Measurements from ENCODE around the gene CCNY. TPM values are rescaled to one million over a fixed set of nuclear protein-coding genes. Genes with fewer than 3 reads are reported as not detected.

CCNY gene
- total RNA-seq, 2 donors from 2014 or later: 60.5 to 65.9 TPM

DNA sequence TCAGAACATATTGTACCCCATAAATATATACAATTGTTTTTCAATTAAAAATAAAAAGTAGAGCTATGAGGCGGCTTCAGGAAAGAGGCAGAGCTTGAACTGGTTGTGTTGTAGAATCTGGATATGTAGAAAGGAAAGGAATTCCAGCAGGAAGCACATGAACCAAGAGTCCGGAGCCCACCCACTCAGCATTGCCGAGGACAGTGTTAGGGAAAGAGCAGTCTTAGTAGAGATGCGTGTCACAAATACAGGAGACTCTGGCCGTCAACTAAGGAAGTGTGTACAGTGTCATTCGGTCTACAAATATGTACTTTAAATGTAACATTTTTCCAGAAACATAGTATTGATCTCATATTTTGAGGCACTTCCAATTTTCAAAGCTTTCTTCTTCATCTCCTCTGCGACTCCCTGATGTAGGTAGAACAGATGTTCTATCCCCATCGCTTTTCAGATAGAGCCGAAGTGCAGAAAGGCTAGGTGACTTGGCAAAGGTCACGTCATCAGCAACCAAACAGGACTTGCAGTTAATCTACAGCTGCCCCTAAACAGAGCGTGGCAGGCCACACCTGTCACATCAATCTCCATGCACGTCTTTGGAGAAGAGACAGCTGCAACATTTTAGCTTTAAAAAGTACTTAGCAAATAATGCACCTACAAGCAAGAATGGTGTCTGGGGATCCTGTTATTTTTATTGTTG lies 243.6 kb downstream of the CCNY start:
- no peak for DNase-seq
- 94% methylated on average over 12 of the region's 12 CpGs for WGBS, 2 experiments (ENCODE audit: insufficient coverage in 1 of 2, insufficient read length in 1 of 2)
- TF ChIP-seq, protein P1, sequence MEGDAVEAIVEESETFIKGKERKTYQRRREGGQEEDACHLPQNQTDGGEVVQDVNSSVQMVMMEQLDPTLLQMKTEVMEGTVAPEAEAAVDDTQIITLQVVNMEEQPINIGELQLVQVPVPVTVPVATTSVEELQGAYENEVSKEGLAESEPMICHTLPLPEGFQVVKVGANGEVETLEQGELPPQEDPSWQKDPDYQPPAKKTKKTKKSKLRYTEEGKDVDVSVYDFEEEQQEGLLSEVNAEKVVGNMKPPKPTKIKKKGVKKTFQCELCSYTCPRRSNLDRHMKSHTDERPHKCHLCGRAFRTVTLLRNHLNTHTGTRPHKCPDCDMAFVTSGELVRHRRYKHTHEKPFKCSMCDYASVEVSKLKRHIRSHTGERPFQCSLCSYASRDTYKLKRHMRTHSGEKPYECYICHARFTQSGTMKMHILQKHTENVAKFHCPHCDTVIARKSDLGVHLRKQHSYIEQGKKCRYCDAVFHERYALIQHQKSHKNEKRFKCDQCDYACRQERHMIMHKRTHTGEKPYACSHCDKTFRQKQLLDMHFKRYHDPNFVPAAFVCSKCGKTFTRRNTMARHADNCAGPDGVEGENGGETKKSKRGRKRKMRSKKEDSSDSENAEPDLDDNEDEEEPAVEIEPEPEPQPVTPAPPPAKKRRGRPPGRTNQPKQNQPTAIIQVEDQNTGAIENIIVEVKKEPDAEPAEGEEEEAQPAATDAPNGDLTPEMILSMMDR (conservative IDR thresholded peaks at IDR 0.05): no peak
- Histone ChIP-seq H3K36me3 (ENCODE audit: control insufficient read depth, insufficient read depth, low read length) (no peaks in the 10 kb centered on the region), H3K4me1 (ENCODE audit: control insufficient read depth, insufficient read depth, low read length) (no peaks in the 10 kb centered on the region), H3K9ac (ENCODE audit: extremely low read depth, low read length, poor library complexity, severe bottlenecking) (no peak overlapping the region), H3K9me3 (ENCODE audit: control insufficient read depth, low read length) (no peaks in the 10 kb centered on the region), H3K27ac (ENCODE audit: low read depth, low read length) (no peak overlapping the region), H3K4me3 (ENCODE audit: low read length) (no peak overlapping the region), H3K27me3 (ENCODE audit: control insufficient read depth, insufficient read depth, low read length, poor library complexity, severe bottlenecking) (no peaks in the 10 kb centered on the region)
- H3K4me1 Mint-ChIP-seq: peaks cover under 1% of the 10 kb centered on the region
- H3K4me3 Mint-ChIP-seq: no peak overlapping the region
- peaks cover 10% of the 10 kb centered on the region for H3K36me3 Mint-ChIP-seq (ENCODE audit: low read depth)
- H3K9me3 Mint-ChIP-seq: no peaks in the 10 kb centered on the region
- no peak overlapping the region for H3K27ac Mint-ChIP-seq
- no peaks in the 10 kb centered on the region for H3K27me3 Mint-ChIP-seq (ENCODE audit: insufficient read depth)

DNA sequence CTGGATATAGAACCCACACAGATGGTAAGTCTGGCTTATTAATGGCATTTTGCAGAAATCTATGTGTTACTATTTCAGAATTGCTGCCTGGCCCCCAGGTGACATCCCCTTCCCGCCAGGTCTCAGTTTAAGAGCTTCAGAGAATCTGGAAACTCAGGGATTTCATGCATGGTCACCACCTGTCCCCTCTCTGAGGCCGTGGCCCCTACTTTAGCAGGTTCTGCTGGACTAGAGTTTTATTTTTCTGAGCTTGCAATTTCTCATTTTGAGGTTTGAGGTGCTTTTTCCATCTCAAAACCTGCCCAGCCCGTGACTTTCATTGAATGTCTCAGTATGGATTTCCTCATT lies 244.1 kb downstream of the CCNY start:
- TF ChIP-seq, protein P1 (conservative IDR thresholded peaks at IDR 0.05): no peak
- Mint-ChIP-seq H3K36me3 (ENCODE audit: low read depth) (peaks cover 8% of the 10 kb centered on the region), H3K9me3 (no peaks in the 10 kb centered on the region), H3K27ac (no peak overlapping the region), H3K27me3 (ENCODE audit: insufficient read depth) (no peaks in the 10 kb centered on the region), H3K4me1 (no peaks in the 10 kb centered on the region), H3K4me3 (no peak overlapping the region)
- H3K36me3 ChIP-seq (ENCODE audit: control insufficient read depth, insufficient read depth, low read length): no peaks in the 10 kb centered on the region
- H3K4me1 ChIP-seq (ENCODE audit: control insufficient read depth, insufficient read depth, low read length): no peaks in the 10 kb centered on the region
- 88 to 94% methylated on average over 3 of the region's 3 CpGs for WGBS, 2 experiments (ENCODE audit: insufficient coverage in 1 of 2, insufficient read length in 1 of 2)
- H3K27ac ChIP-seq (ENCODE audit: low read depth, low read length): no peak overlapping the region
- no peak for DNase-seq
- H3K27me3 ChIP-seq (ENCODE audit: control insufficient read depth, insufficient read depth, low read length, poor library complexity, severe bottlenecking): no peaks in the 10 kb centered on the region
- no peak overlapping the region for H3K4me3 ChIP-seq (ENCODE audit: low read length)
- H3K9ac ChIP-seq (ENCODE audit: extremely low read depth, low read length, poor library complexity, severe bottlenecking): no peak overlapping the region
- no peaks in the 10 kb centered on the region for H3K9me3 ChIP-seq (ENCODE audit: control insufficient read depth, low read length)

DNA sequence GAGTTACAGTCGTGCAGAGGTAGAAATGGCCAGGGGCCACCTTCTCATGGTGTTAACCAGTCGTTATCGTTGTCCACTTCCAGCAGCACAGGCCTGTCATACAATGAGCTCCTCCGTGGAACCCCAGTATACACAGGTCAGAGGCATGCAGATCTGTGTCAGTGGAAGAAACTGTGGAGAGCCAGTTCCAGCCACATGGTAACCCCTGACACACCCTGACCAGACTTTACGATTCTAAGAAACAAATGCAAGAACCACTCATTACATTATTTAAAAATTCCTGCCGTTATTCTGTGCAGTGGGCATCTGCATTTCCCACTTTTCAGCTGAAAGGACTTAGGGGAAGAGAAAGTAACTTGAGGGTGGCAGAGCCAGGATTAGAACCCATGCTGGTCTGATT lies 245.3 kb downstream of the CCNY start:
- H3K4me3 ChIP-seq (ENCODE audit: low read length): no peak overlapping the region
- H3K4me3 Mint-ChIP-seq: no peak overlapping the region
- WGBS, 2 experiments (ENCODE audit: insufficient coverage in 1 of 2, insufficient read length in 1 of 2): 86 to 96% methylated on average over 4 to 6 of the region's 6 CpGs
- H3K9me3 ChIP-seq (ENCODE audit: control insufficient read depth, low read length): no peaks in the 10 kb centered on the region
- H3K9ac ChIP-seq (ENCODE audit: extremely low read depth, low read length, poor library complexity, severe bottlenecking): no peak overlapping the region
- no peaks in the 10 kb centered on the region for H3K4me1 Mint-ChIP-seq
- no peak overlapping the region for H3K27ac ChIP-seq (ENCODE audit: low read depth, low read length)
- H3K9me3 Mint-ChIP-seq: no peaks in the 10 kb centered on the region
- H3K36me3 ChIP-seq (ENCODE audit: control insufficient read depth, insufficient read depth, low read length): no peaks in the 10 kb centered on the region
- H3K27me3 Mint-ChIP-seq (ENCODE audit: insufficient read depth): no peaks in the 10 kb centered on the region
- H3K36me3 Mint-ChIP-seq (ENCODE audit: low read depth): peaks cover 2% of the 10 kb centered on the region
- H3K27ac Mint-ChIP-seq: no peak overlapping the region
- no peaks in the 10 kb centered on the region for H3K4me1 ChIP-seq (ENCODE audit: control insufficient read depth, insufficient read depth, low read length)
- no peaks in the 10 kb centered on the region for H3K27me3 ChIP-seq (ENCODE audit: control insufficient read depth, insufficient read depth, low read length, poor library complexity, severe bottlenecking)
- TF ChIP-seq, protein P1 (conservative IDR thresholded peaks at IDR 0.05): no peak
- no peak for DNase-seq
